GM11168 (cell line): ENCODE data around the gene TBC1D10A.

ENCODE experiments used
- in situ Hi-C: fragments of 300-500 bp; cut with MboI; formaldehyde crosslinking; loops from one replicate; pipeline ENCODE4 v1.12.0; 2022; ENCODE audit warnings: low sequenced_read_pairs; ENCODE audit not compliant: unreplicated experiment

TBC1D10A gene

GRCh38 chr22:30289141-30289979 is 37.4 kb downstream of the TBC1D10A start, which contains the start of gene CASTOR1:
Gene CASTOR1 (minus strand): TSS chr22:30289505. CDS start chr22:30289497, 8 bp downstream.
- in situ Hi-C loops, result loop anchor here (5.0 kb wide), 1 partner anchor 98 kb away; the partner anchor contains the start of gene RNF215

GRCh38 chr22:30288419-30289140 is 38.2 kb downstream of the TBC1D10A start:
- in situ Hi-C loops, result loop anchor here (5.0 kb wide), 1 partner anchor 99 kb away; the partner anchor contains the start of gene RNF215

GRCh38 chr22:30287648-30288418 is 38.9 kb downstream of the TBC1D10A start:
- in situ Hi-C loops, result loop anchor here (5.0 kb wide), 1 partner anchor 99 kb away; the partner anchor contains the start of gene RNF215

GRCh38 chr22:30286813-30287647 is 39.7 kb downstream of the TBC1D10A start:
- in situ Hi-C loops, result loop anchor here (5.0 kb wide), 1 partner anchor 100 kb away; the partner anchor contains the start of gene RNF215

- in situ Hi-C loops, result loop anchor here (5.0 kb wide), 1 partner anchor 101 kb away; the partner anchor contains the start of gene RNF215
These were observed 40.4 kb downstream of the TBC1D10A start for GRCh38 chr22:30286331-30286730.

- in situ Hi-C loops, result loop anchor here (5.0 kb wide), 1 partner anchor 101 kb away; the partner anchor contains the start of gene RNF215
These were observed 40.9 kb downstream of the TBC1D10A start for GRCh38 chr22:30285846-30286200.

- in situ Hi-C loops, result loop anchor here (5.0 kb wide), 1 partner anchor 102 kb away; the partner anchor contains the start of gene RNF215
These were observed 41.4 kb downstream of the TBC1D10A start for GRCh38 chr22:30285176-30285845.

GRCh38 chr22:30284666-30285065 is 42.1 kb downstream of the TBC1D10A start:
- in situ Hi-C loops, result loop anchor here (5.0 kb wide), 1 partner anchor 103 kb away; the partner anchor contains the start of gene RNF215

GRCh38 chr22:30284172-30284571 is 42.6 kb downstream of the TBC1D10A start:
- in situ Hi-C loops, result no loop called here

GRCh38 chr22:30283342-30283741 is 43.4 kb downstream of the TBC1D10A start:
- in situ Hi-C loops, result no loop called here

GRCh38 chr22:30282616-30283046 is 44.1 kb downstream of the TBC1D10A start:
- in situ Hi-C loops, result no loop called here

GRCh38 chr22:30280505-30280904 is 46.2 kb downstream of the TBC1D10A start:
- in situ Hi-C loops, result no loop called here

- in situ Hi-C loops, result no loop called here
These were observed 46.8 kb downstream of the TBC1D10A start for GRCh38 chr22:30279932-30280331.

GRCh38 chr22:30279046-30279788 is 47.5 kb downstream of the TBC1D10A start:
- in situ Hi-C loops, result no loop called here

- in situ Hi-C loops, result no loop called here
These were observed 49.0 kb downstream of the TBC1D10A start for GRCh38 chr22:30277547-30278344.

GRCh38 chr22:30276039-30276438 is 50.7 kb downstream of the TBC1D10A start:
- in situ Hi-C loops, result no loop called here

GRCh38 chr22:30275625-30276024 is 51.1 kb downstream of the TBC1D10A start:
- in situ Hi-C loops, result no loop called here
